ENCODE data around the gene MYOF.
A peak's percentile ranks its signal among the peaks of the same experiment; 100 is the strongest.

The MYOF gene, protein sequence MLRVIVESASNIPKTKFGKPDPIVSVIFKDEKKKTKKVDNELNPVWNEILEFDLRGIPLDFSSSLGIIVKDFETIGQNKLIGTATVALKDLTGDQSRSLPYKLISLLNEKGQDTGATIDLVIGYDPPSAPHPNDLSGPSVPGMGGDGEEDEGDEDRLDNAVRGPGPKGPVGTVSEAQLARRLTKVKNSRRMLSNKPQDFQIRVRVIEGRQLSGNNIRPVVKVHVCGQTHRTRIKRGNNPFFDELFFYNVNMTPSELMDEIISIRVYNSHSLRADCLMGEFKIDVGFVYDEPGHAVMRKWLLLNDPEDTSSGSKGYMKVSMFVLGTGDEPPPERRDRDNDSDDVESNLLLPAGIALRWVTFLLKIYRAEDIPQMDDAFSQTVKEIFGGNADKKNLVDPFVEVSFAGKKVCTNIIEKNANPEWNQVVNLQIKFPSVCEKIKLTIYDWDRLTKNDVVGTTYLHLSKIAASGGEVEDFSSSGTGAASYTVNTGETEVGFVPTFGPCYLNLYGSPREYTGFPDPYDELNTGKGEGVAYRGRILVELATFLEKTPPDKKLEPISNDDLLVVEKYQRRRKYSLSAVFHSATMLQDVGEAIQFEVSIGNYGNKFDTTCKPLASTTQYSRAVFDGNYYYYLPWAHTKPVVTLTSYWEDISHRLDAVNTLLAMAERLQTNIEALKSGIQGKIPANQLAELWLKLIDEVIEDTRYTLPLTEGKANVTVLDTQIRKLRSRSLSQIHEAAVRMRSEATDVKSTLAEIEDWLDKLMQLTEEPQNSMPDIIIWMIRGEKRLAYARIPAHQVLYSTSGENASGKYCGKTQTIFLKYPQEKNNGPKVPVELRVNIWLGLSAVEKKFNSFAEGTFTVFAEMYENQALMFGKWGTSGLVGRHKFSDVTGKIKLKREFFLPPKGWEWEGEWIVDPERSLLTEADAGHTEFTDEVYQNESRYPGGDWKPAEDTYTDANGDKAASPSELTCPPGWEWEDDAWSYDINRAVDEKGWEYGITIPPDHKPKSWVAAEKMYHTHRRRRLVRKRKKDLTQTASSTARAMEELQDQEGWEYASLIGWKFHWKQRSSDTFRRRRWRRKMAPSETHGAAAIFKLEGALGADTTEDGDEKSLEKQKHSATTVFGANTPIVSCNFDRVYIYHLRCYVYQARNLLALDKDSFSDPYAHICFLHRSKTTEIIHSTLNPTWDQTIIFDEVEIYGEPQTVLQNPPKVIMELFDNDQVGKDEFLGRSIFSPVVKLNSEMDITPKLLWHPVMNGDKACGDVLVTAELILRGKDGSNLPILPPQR (N-terminal part only)

DNA sequence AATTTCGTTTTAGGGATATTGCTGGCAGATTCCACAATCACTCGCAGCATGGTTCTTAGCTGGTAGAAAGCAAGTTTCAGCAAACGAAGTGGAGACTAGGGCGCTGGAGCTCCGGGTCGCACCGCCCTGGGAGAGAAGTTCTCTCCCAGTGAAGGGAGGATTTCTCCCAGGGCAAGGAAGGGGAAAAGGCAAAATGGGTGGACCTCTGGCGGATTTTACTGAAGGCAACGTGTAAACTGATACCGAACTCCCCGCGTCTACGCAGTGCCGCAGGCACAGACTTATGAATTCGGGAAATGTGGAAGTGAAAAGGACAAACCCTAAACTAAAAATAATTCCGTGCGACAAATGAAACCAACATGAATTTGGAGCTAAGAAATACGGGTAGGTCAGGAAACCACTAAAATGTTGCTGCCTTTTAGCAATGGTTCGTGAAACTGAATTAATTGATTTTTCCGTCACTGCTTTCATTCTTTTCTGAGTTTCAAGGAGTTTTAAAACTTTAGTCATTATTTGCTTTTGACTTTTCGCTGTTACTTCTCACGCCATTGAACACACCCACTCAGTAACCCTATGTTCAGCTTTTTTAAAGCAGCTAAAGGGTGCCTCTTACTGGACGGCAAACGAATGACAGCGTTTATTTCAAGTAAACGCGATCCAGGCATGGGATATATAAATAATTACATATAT lies at the start of gene MYOF:
Gene MYOF (minus strand): TSS at position 190 of the 690 bp plus-strand sequence. CDS start 140 bp downstream, at position 50.
- peak; percentile 87 for DNase-seq (ENCODE audit: low read depth)

DNA sequence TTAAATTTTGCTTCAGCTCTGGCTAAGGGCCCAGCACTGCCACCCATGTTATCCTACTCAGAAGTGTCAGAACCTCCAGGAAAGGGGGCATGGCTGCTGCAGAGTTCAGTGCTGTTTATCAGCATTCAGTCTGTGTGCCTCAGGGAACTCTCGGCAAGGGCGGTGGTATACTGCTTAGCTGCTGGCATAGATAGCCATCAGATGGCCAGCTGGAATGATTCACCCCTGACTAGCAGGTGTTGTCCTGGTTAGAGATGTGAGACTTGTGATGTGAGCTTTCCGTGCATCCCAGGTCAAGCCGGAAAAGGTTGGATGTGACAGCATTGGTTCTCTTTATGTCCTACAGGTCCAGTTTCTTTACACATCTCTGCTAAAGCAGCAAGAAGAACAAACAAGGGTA lies 36.4 kb upstream of the MYOF start:
- DNase-seq (ENCODE audit: low read depth), result no peak

DNA sequence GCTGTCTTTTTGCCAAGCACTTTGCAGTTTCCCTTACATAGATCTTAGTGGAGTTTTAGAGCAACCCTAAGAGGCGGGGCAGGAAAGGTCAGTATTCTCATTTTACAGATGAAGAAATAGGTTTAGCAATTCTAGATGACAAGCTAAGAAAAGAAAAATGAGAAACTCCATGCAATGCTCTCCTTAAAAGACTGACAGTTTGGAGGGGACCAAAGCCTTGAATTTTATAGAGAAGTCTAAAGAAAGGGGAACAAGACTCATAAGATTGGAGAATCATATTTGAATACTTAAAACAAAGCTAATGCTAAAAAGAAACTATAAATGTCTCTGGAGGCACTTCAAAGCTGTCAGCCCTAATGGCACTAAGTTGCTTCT lies 33.9 kb upstream of the MYOF start:
- DNase-seq (ENCODE audit: low read depth), result peak; percentile 68

DNA sequence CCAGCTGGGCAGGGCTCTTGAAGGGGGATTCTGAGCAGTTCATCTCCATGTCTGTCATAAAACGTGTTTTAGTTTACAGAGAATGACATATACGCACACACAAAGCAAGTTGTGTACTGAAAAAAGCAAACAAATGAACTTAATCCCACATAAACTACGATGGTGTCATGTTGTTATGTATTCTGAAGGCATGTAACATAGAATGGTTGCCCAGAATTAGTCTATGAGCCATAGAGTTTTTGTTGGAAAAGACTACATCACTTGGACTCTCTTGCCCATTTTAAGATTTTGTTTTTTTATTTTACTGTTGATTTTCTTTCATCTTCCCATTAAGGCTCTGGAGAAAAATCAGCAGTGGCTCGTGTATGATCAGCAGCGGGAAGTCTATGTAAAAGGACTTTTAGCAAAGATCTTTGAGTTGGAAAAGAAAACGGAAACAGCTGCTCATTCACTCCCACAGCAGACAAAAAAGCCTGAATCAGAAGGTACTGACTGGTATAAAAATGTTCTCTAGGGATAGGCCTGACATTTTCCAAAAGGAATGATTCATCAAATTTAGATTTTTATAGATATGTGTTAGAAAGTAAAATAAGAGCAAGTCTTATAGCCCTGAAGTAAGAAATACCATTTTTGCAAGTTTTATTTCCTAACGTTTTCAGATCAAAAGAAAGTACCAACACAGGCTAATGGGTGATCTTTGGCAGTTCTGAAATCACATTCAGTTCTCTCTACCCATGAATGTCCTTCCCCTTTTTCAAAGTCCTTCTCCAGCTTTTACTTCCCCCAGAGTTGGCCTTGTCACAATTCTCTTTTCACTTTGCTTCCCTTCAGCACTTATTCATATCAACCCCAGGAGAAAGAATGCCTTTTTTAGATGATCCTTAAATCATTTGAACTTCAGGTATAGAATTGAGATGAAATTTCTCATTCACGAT lies 33.2 kb upstream of the MYOF start:
- peak; percentile 54 for DNase-seq (ENCODE audit: low read depth)

DNA sequence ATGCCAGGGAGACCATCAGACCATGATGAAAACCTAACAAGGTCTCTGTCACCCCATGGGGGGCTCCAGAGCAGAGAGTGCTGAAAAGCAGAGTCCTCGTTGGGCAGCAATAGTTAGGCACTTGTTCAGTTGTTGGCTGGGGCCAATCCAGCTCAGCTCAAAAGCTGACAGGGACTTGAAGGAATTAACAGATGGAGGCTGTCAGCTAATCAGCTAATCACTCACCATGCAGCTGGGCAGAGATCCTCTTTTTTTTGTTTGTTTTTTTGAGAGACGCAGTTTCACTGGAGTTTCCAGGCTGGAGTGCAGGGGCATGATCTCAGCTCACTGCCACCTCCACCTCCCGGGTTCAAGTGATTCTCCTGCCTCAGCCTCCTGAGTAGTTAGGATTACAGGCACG lies 32.4 kb upstream of the MYOF start:
- no peak for DNase-seq (ENCODE audit: low read depth)

DNA sequence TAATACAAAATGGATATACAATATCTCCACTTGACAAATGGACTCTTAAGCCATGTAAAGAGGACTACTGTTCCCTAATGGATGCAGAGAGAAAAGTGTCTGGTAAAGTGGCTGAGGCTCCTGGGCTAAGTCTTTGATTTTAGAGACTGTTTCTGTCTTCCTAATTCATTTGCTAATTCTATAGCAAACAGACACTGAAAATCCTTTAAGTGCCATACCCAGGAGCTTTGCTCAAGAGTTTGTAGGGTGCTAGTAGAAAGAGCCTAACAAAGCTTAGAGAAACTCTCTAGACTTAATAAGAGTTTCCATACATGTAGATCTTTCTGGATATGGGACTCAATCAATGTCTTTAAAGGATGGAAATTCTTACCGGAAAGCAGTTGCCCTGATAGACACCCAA lies 31.0 kb upstream of the MYOF start:
- no peak for DNase-seq (ENCODE audit: low read depth)

DNA sequence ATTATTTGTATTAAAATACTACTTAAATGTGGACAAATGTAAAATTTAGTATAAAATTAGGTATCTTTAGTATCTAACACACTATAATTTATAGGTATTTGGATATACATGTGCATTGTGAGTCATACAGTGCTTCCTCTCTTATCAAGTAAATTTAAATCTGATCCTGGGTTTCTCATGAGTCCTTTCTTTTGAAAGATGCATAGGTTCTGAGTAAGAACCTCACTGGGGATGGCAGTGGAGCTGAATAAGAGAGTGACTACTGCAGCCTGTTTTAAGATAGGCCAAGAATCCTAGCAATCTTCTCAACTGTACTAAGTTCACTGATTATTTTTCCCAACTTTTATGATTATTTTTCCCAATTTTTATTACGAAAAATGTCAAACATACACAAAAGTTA lies 30.4 kb upstream of the MYOF start:
- no peak for DNase-seq (ENCODE audit: low read depth)

DNA sequence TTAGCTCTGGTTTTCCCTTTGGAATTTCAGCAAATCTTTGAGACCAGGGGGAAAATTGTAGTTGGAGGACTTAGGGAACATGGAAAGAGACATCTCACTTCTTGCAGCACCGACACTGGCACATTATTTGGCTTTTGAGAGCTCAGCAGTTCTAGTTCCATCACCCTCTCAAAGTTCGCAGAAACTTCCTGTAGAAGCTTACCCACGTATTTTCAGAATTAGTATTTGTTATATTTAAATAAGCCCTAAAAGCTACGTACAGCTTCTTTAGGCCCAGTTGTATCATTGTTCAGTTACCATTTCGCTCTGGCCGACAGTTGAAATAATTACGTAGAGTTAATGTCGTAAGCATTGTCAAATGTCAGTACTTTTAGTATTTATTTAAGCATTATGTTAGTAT lies 27.7 kb upstream of the MYOF start:
- no peak for DNase-seq (ENCODE audit: low read depth)

DNA sequence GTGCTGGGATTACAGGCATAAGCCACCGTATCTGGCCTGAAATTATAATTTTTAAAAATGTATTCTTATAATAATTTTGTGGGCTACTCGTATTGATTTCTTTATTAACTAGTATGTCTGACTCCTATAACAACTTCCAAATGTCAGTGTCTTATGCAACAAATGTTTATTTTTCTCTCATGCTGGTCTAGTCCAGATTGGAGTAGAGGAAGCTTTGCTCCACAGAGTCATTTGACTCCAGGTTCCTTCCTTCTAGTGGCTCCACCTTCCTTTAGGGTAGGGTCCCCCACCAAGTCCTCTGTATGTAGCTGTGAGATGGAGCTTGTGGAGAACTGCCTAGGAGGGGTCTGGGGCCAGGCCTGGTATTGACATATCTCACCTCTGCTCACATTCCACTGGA lies 22.9 kb upstream of the MYOF start:
- DNase-seq (ENCODE audit: low read depth), result no peak

DNA sequence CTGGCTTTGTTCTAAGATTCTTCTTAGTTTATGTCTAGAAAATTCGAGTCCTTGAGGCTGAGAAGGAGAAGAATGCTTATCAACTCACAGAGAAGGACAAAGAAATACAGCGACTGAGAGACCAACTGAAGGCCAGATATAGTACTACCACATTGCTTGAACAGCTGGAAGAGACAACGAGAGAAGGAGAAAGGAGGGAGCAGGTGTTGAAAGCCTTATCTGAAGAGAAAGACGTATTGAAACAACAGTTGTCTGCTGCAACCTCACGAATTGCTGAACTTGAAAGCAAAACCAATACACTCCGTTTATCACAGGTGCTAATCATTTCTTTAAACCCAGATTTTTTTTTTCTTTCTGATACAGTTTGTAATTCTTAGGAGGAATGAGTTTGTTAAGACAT lies 20.9 kb upstream of the MYOF start:
- no peak for DNase-seq (ENCODE audit: low read depth)

DNA sequence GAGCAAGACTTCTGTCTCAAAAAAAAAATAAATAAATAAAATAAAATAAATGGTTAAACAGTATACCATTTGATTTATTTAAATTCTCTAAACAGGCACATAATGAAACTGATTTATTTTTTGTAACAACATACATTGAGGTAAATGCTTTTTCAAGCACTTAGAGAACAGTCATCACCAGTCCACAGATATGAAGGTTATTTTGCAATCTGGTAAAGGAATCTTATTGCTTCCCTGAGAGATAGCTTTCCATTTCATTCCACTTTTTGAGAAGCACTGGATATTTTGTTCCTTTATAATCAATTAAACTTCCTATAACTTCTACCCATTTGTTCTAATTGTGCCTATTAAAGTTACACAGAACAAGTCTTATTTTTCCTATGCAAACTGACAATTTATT lies 19.5 kb upstream of the MYOF start:
- no peak for DNase-seq (ENCODE audit: low read depth)

DNA sequence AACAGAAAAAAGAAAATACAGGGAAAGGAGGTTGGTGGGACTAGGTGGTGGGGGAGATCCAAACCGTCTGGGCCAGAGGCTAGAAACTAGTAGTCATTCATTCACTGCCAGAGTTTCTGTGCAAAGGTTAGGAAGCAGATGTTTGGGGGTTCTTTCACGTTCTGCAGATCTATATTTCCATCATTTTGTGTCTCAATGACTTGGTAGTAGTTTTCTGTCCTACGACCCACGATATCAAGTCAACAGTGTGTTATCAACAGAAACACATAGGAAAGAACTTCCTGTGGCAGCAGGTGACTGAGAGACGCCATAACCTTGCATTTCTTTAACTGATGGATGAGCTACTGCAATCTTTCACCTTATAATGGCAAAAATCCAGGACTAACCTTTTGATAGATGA lies 16.0 kb upstream of the MYOF start:
- no peak for DNase-seq (ENCODE audit: low read depth)

DNA sequence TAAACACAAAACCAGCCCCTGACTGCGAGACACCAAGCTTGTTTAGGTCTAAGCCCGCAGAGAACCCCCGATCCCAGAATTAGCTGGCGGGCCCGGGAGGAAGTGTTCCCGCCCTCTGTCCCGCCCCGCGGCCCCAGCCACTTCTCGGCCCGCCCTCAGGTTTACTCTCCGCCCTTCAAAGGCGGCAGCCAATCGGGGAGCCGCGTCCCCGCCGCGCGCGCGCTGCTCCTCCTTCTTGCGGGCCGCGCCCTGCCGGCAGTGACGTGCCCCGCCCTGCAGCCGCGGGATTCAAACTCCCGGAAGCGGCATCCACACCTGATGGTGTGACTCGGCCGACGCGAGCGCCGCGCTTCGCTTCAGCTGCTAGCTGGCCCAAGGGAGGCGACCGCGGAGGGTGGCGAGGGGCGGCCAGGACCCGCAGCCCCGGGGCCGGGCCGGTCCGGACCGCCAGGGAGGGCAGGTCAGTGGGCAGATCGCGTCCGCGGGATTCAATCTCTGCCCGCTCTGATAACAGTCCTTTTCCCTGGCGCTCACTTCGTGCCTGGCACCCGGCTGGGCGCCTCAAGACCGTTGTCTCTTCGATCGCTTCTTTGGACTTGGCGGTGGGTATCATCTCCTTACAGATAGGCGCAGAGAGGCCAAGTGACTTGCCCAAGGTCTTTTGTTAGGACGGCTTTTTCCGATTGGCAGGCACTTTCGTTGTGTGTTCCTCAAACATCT lies 14.3 kb upstream of the MYOF start, which contains the start of gene CEP55:
Gene CEP55 (plus strand): TSS at position 291 of the 720 bp plus-strand sequence. CDS start 3,440 bp downstream, outside the sequence.
- peak; percentile 91 for DNase-seq (ENCODE audit: low read depth)

DNA sequence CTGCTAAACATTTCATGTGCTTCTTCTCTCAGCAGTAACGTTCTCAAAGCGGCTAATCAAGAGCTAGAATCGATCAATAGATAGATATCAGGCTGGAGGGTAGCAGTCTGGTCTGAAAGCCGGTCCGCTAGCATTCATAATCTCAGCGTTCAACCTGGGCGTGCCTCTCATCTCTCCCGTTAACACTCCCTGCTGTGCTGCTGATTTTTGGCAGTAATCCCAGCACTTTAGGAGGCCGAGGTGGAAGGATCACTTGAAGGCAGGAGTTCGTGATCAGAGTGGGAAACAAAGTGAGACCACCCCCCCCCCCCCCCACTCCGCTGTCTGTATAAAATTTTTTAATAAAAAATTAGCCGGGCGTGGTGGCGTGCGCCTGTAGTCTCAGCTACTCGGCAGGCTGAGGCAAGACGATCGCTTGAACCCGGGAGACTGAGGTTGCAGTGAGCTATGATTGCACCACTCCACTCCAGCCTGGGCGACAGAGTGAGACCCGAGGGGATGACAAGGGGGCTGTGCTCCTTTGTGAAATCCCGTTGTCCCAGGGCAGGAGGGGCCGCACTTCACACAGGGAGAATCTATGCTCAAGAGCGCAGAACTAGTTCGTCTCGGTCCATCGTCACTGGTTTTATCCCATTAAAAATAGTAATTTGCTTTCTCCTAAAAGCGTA lies 13.7 kb upstream of the MYOF start:
- no peak for DNase-seq (ENCODE audit: low read depth)

DNA sequence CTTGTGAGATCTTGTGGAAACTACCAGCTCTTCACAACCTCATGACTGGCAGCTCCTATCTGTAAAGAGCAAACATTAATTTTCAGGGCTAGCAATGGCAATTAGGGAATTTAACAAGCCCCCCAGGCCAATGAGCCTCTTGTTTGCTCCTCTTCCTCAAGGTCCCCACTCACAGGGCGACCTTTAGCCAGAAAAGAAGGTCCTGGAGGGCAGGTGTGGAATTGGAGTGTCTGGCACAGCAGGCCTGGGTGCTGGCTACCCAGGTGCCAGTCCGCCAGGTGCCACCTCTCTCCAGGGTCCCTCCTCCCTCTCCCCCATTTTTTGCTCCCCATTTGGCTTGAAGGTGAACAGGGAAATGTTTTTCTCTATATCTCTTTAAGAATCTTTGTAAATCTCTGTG lies 12.4 kb upstream of the MYOF start:
- no peak for DNase-seq (ENCODE audit: low read depth)

DNA sequence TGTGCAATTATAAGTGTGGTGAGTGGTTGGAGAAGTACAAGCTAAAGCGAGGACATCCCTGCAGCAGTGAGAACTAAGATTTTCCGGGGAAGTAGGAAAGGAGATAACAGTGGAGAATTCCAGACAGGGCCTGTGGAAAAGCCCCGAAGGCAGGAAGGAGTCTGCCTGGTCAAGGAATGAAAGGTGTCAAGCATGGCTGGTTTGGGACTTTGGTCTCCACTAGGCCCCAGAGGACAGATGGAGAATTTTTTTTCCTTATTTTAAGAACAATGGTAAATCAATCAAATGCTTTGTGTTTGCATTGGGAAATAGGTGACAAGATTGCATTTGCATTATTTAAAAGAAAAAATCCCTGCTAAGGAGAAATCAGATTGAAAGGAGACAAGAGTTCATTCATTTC lies 11.0 kb upstream of the MYOF start:
- DNase-seq (ENCODE audit: low read depth), result no peak

DNA sequence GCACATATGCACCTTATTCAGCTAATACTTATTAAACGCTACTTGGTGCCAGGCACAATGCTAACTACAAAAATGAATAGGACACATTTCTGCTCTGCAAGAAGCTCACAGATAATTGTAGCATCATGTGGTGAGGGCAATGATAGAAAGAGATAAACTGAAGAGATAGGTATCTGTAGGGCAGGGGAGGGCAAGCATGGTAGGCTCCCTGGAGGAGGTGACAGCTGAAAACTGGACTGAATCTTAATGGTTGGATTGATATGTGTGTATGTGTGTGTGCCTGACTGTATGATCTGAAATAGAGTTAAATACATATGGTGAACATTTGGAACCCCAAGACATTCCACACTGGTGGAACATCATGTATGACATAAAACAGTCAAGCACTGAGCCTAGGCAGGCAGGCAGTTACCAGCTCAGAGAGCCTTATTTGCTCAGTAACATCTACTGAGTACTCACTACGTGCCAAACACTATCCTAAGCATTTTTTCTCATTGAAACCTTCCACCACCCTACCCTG lies 9.5 kb upstream of the MYOF start:
- no peak for DNase-seq (ENCODE audit: low read depth)

DNA sequence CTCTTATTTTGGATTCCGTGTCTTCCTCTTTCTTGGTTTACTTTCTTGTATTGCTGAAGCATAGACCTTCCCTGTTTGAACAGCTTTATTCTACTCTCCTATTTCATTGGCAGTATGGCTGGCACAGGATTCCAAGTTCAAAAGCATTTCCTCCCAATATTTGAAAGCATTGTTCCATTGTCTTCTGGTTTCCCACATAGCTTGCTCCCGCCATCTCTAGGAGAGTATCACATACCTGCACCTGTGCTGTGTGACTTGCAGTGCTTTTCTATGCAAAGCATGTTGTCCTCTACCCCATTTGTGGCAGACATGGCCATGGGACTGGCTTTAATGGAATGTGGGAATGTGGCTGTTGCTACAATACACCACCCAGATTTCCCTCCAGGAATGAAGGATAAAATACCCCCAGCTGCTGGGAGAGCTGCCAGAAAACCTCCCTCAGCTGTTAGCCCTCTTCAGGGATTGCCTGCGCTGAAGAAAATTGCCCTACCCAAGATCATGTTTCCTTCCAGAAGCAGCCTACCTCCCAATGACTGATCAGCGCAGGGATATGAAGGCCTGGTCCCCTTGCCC lies 6.9 kb upstream of the MYOF start:
- peak; percentile 44 for DNase-seq (ENCODE audit: low read depth)

DNA sequence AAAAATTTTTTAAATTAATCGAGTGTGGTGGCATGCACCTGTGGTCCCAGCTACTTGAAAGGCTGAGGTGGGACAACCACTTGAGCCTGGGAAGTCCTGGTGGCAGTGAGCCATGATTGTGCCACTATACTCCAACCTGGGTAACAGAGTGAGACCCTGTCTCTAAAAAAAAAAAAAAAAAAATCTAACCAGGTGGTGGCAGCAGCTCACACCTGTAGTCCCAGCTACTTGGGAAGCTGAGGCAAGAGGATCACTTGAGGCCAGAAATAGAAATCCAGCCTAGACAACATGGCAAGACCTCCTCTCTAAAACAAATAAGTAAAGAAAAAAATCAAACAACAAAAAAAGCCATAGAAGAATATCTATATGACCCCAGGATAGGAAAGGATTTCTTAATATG lies 3.6 kb upstream of the MYOF start:
- DNase-seq (ENCODE audit: low read depth), result no peak
